ENCODE measurements around the gene OPHN1. TPM values are rescaled to one million over a fixed set of nuclear protein-coding genes. Genes with fewer than 3 reads are reported as not detected.

Gene OPHN1
- total and polyA plus RNA-seq, 10 of the 15 experiments (the other 5 are each of a cell fraction or from before 2014, with no cell fraction given), result under 0.01 to 0.03 (median 0.03) TPM; not detected in 6

DNA sequence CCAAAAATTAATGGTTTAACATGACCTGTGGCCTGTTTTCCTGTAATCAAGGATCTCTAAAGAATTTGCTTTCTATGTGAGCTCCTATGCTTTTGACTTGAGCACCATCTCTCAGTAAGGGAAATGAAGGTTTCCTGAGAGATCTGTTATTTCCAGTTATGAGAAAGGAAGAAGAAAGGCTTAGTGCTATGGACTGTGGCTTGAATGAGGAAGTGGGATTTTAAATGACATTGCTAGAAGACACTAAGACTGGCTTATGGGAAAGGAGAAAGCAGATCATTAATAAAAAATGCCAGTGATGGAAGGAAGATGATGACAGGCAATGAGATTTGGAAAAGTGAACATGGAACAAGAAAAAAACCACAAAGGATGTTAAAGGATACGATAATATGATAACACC, 285.4 kb downstream of the OPHN1 start (continued):
- TF ChIP-seq POLR2AphosphoS2 (IDR thresholded peaks at IDR 0.05; ENCODE audit: low read depth, low read length) (no peak), TCF3 (IDR thresholded peaks at IDR 0.05; ENCODE audit: borderline replicate concordance, insufficient read depth, low read depth, low read length) (no peak), FOS (IDR thresholded peaks at IDR 0.05; ENCODE audit: borderline replicate concordance, extremely low read depth, insufficient read length) (no peak), ZSCAN29 (IDR thresholded peaks at IDR 0.05) (no peak), YY1 (IDR thresholded peaks at IDR 0.05; ENCODE audit: low read depth, low read length) (no peak)
- TF ChIP-seq, protein P1, sequence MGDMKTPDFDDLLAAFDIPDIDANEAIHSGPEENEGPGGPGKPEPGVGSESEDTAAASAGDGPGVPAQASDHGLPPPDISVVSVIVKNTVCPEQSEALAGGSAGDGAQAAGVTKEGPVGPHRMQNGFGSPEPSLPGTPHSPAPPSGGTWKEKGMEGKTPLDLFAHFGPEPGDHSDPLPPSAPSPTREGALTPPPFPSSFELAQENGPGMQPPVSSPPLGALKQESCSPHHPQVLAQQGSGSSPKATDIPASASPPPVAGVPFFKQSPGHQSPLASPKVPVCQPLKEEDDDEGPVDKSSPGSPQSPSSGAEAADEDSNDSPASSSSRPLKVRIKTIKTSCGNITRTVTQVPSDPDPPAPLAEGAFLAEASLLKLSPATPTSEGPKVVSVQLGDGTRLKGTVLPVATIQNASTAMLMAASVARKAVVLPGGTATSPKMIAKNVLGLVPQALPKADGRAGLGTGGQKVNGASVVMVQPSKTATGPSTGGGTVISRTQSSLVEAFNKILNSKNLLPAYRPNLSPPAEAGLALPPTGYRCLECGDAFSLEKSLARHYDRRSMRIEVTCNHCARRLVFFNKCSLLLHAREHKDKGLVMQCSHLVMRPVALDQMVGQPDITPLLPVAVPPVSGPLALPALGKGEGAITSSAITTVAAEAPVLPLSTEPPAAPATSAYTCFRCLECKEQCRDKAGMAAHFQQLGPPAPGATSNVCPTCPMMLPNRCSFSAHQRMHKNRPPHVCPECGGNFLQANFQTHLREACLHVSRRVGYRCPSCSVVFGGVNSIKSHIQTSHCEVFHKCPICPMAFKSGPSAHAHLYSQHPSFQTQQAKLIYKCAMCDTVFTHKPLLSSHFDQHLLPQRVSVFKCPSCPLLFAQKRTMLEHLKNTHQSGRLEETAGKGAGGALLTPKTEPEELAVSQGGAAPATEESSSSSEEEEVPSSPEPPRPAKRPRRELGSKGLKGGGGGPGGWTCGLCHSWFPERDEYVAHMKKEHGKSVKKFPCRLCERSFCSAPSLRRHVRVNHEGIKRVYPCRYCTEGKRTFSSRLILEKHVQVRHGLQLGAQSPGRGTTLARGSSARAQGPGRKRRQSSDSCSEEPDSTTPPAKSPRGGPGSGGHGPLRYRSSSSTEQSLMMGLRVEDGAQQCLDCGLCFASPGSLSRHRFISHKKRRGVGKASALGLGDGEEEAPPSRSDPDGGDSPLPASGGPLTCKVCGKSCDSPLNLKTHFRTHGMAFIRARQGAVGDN (IDR thresholded peaks at IDR 0.05), result no peak

DNA sequence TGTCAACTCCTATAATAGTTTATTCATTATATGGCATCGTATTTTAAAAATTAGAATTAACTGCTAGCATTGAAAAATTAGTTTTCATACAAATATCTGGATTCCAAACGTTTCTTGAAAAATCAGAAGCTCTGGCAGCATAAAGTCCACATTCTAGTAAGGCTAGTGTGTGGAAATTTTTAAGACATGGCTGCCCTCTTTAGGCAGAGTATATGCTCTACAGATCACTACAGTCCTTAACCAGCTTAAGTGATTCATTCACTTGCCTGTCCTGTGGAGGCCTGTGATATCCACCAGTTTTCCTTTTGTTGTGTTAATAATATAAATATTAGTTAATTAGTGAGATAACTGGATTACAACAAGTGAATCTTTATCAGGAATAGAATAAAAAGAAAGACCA, 287.2 kb downstream of the OPHN1 start:
- no TSS peak for BruUV-seq (replicated peaks)
- SMC1A ChIA-PET (ENCODE audit: uncharacterized antibody, unreplicated experiment), result interaction anchor here (0.6 to 1.3 kb wide), 2 partner anchors 12 to 591 kb away, joined by 3 read pairs; no protein-coding TSS in a partner anchor
- Histone ChIP-seq H3K27ac (ENCODE audit: control insufficient read depth, insufficient read depth) (no peak overlapping the region), H3K4me3 (no peak overlapping the region), H3K9ac (ENCODE audit: control insufficient read depth, insufficient read depth, low read length) (no peak overlapping the region), H3K79me2 (ENCODE audit: control insufficient read depth, insufficient read depth, low read length) (no peaks in the 10 kb centered on the region), H3K27me3 (replicated peaks in 1 of 2; ENCODE audit: control insufficient read depth in 2 of 2, insufficient read depth in 2 of 2, low read length in 1 of 2) (no peaks in the 10 kb centered on the region), H3K4me1 (ENCODE audit: control insufficient read depth, insufficient read depth, low read length) (no peaks in the 10 kb centered on the region), H3K4me2 (ENCODE audit: control insufficient read depth, insufficient read depth) (no peak overlapping the region), H2AFZ (ENCODE audit: control insufficient read depth, low read depth, low read length) (no peak overlapping the region), H3K9me3 (replicated peaks; ENCODE audit: control insufficient read depth, insufficient read depth, low read length) (no peaks in the 10 kb centered on the region), H4K20me1 (ENCODE audit: control insufficient read depth, insufficient read depth) (no peaks in the 10 kb centered on the region), H3K36me3 (ENCODE audit: control insufficient read depth in 2 of 2, insufficient read depth in 2 of 2, low read length in 1 of 2) (no peaks in the 10 kb centered on the region)
- no peak for DNase-seq (ENCODE audit: low read depth, low spot score)
- RAD21 ChIA-PET (ENCODE audit: unreplicated experiment), result interaction anchor here (0.7 kb wide), 1 partner anchor 22 kb away, joined by 3 read pairs; no protein-coding TSS in a partner anchor
- no peak for TF ChIP-seq HDGF (IDR thresholded peaks at IDR 0.05)
- TF ChIP-seq CHD2 (IDR thresholded peaks at IDR 0.05; ENCODE audit: borderline replicate concordance, low read depth, low read length), result no peak
- no peak for TF ChIP-seq EGR1 (IDR thresholded peaks at IDR 0.05; ENCODE audit: borderline replicate concordance in 1 of 2, low read depth in 2 of 2, low read length in 2 of 2)
- no peak for TF ChIP-seq ZBTB40 (IDR thresholded peaks at IDR 0.05; ENCODE audit: borderline replicate concordance)
- peak; percentile 23; the same call in 1 of the 2 replicates for TF ChIP-seq RAD21 (IDR thresholded peaks at IDR 0.05; ENCODE audit: insufficient read depth, low read depth, low read length)
- no peak for TF ChIP-seq ZNF622 (IDR thresholded peaks at IDR 0.05)
- TF ChIP-seq JUNB (IDR thresholded peaks at IDR 0.05), result no peak
- CTCF ChIA-PET, result interaction anchor here (0.6 to 1.5 kb wide), 2 partner anchors 591 to 793 kb away, joined by 3 to 4 read pairs; no protein-coding TSS in a partner anchor
- WGBS (ENCODE audit: insufficient coverage, insufficient replicate concordance, low lambda C conversion rate, missing lambda C conversion rate), result 0% methylated on average over 2 of the region's 2 CpGs
- FAIRE-seq, result no peak
- ATAC-seq, result peak; percentile 42; the same call in 1 of the 3 replicates
- intact Hi-C loops (cut with micrococcal nuclease; ENCODE audit: unreplicated experiment), result no loop called here
- POLR2A ChIA-PET, result no interaction called here
- in situ Hi-C loops (cut with MboI), result no loop called here
